NCI-H748 (cell line): ENCODE results near the gene GALNT2.

Experiments
- DNase-seq: peaks from one replicate; lab custom pipeline; 2025; ENCODE audit not compliant: unreplicated experiment; lab: John Stamatoyannopoulos, UW

The GALNT2 gene

DNA sequence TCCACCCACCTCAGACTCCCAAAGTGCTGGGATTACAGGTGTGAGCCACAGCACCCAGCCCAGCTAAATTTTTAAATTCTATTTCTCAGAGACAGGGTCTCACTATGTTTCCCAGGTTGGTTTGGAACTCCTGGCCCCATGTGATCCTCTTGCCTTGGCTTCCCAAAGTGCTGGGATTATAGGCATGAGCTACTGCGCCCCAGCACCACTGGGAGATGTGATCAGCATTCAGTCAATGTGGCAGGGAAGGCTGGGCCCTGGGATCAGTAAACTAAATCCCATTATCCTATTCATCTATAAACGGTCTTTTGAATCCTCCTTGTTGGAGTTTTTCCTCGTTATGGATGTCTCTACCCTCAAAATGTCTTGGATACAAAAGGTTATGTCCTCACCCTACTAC is 245.6 kb downstream of the GALNT2 start:
- DNase-seq = no peak

DNA sequence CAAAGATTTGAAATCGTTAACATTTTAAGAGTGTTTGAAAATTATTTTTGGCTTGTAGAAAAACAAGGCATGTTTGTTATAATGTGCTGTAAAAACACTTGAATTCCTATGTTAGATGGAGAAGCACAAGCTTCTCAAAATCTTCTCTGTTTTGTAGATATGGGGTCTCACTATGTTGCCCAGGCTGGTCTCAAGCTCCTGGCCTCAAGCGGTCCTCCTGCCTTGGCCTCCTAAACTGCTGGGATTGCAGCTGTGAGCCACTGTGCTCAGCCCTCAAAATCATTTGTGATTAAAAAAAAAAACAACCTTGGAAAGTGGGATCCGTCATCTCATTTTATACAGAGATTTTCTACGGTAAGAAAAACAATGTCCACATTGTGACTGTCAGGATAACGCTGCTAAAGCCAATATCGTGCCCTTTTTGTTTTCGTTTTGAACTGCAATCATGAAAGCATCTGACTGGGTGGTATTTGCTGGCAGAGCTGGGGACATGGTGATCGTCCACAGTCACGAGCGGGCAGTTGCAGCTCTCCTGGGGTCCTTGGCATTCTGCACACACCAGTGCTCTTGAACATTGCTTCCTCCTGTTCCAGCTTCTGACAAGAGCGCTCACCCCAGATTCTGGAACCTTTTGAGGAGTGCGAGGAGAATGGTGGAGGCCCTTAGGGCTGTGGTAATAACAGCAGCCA is 246.6 kb downstream of the GALNT2 start:
- DNase-seq = no peak

DNA sequence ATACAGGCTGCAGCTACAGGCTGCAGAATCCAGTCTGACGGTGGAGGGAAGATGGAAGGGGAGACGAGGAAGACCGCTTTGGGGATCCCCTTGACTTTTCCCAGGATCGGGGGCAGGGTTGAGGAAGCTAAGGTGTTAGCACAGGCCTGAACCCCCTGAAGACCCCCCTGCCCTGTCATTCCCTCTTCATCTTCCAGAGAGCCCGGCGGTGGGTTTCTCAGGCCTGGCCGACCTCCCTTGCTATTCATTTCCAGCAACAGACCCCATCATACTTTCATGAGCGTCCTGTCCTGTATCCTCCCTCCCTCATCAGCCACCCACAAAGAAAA is 247.1 kb downstream of the GALNT2 start:
- no peak for DNase-seq

GRCh38 chr1:230315099-230315498 is 248.1 kb downstream of the GALNT2 start:
- no peak for DNase-seq

DNA sequence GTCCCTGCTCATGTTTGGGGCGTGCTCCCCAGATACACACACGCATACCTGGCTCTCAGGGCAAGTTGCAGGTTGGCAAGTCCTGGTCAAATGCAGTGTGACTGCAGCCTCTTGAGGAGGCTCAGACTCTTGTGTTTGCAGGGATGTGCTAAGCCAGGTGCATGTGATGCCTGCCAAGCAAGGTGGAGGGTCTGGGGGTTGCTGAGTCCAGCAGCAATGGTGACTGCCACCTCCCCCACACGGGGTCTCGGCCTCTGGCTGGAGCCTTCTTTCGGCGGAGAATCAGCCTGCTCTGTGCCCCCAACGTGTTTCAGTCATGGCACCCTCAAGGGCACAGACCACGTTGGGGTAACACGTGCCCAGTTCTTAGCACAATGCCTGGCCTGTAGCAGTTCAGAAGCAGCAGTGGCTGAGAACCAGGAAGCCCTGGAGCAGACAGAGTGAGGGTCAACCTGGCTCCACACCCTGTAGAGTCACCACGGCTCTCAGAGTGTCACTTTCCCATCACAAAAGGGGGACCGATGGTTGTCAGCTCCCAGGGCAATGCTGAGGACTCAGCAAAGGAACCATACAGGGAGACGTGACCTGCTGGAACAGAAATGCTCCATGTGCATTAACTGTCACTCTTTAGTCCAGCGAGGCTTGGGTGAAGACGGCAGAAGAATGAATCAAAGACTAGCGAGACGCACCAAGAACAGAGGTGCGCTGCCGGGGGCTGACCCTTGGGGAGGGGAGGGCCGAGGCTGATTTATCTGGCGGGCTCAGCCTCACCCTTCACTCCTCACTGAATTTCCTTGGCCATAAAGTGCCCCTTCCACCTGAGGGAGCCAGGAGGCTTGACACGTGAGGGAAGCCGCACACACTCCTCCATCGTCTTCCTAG is 250.1 kb downstream of the GALNT2 start:
- DNase-seq = no peak

GRCh38 chr1:230317823-230318819 is 251.1 kb downstream of the GALNT2 start:
- no peak for DNase-seq

- DNase-seq = no peak
Observed at GRCh38 chr1:230319014-230319747, 252.1 kb downstream of the GALNT2 start.

DNA sequence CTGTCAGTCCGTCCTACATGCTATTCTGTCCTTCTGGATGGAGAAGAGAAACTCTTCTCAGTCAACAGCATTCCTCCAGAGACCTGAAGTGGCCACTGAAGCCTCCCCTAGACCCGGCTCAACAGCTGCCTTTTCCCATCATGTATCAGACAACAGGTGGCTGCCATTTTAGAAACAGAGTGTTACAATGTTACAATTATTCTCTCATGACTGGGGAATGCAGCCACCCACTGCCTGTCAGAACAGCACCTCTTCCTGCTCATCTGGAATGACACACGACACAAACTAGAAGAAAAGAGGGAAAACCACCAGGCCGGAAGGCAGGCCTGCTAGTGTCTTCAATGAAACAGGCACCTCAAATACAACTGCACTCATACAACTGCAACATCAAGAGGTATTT is 253.8 kb downstream of the GALNT2 start:
- no peak for DNase-seq

DNA sequence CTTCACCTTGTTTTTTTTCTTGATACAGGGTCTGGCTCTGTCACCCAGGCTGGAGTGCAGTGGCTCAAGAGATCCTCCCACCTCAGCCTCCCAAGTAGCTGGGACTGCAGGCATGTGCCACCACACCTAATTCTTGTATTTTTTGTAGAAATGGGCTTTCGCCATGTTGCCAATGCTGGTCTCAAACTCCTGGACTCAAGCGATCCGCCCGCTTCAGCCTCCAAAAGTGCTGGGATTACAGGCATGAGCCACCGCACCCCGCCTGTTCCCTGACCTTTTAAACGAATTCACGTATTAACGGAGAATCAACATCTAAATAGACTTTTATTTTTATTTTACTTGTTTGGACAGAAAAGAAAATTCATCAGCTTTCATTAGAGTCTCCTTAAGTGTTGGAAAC is 254.3 kb downstream of the GALNT2 start:
- no peak for DNase-seq

DNA sequence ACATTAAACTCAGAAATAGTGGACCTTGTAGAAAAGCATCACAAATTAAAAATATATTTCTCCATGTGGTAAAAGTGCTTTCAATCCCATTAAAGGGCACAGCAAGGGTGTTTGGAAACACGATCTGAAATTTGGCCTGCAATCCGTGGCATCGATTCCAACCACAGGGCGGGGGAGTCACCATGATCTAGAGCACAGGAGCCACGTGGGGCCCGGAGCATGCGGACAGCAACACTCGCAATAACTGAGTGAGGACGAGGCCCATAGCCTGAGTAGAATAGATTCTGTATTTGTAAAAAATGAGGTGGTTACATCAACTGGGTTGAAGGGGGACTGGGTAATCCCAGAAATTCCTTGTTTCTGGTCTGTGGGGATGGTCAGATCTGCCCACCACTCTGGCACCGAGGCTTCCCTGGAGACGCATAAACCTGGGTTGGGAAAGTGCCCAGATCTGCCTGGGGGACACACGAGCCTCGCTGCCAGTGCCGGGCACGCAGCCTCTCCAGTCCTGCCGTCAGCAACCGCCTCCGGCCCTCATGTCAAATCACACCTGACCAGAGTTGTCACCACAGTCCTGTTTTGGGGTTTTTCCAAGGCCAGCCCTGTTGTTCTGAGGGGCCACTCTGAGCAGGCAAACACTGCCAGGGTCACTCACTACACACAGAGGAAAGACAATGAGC is 254.8 kb downstream of the GALNT2 start:
- DNase-seq = no peak

DNA sequence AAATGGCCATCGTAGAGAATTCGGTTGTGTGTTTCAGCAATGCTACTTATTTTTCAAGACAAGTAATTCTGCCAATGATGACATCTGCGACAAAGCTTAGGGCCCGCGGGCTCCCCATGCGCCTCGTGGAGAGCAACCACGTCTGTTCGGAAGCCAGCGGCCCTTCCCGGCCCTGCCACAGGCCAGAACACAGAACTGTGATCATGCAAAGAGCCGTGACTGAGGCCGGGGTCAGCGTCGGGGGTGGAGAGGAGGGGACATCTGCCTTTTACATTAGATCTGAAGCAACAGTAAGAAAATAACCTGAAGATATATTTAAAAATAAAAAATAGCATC is 255.4 kb downstream of the GALNT2 start:
- no peak for DNase-seq

DNA sequence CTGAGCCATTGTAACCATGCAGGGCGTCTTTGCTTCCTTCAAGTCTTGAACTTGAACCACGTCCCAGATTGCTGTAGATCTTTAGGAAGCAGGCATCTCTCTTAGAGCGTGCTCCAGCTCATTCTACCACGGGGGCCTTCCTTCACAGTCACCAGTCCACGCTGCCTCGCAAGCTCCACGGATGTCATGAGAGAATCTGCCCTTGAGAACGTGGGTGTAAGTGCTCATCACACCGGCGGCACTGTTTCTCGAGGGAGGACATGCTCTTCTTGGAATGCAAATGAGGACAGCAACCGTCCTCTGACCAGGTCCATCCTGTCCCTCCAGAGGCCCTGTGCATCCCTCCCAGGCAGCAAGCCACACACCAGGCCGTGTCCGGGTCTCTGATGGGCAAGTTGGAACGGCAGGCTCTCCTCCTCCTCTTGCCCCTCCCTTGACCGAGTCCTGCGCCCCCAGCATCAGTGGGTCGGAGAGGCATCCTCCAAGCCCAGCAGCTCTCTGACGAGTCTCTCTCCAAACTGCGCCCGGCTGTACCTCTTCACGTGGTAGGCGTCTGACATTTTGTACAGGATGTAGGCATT is 256.0 kb downstream of the GALNT2 start:
- no peak for DNase-seq

GRCh38 chr1:230323686-230324085 is 256.6 kb downstream of the GALNT2 start:
- no peak for DNase-seq

DNA sequence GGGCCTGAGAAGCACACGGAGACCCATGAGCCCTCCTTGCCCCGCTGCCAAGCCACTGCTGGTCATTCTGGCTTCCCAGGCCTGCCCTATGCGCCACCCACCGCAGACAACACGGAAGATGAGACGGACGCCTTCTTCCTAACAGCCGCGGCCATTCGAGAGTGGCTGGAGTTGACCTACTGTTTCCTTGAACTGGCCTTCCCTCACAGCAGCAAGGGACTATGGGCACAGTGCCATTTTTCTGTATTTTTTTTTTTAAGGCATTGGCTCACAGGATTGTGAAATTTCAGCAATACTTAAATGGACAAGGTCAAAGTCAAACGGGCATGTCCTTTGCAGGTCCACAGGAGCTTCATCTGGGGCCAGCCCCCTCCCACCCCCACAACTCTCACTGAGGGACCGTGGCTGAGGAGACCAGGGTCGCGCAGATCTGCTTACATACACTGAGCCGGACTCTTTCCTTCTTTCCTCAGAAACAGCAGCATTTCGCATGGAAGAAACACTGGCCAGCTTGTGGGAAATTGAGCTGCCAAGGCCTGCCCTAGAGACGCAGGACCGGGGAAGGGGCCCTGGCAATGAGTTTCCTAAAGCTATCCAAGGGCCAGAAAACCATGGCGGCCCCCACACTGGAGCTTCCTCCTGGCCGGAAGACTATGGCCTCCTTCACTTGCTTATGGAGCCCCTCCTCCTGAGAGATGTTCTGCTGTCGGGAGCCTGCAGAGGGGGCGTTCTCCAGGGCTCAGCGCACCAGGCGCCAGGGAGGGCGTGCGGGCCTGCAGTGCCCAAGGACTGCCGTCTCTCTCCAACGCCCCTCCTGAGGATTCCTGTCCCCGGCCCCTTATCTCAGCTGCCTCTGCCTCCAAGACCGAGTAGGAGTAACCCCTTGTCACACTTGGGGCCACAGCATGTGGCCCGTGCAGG is 260.2 kb downstream of the GALNT2 start:
- no peak for DNase-seq

- DNase-seq = no peak
Observed at GRCh38 chr1:230327892-230328284, 260.9 kb downstream of the GALNT2 start.

DNA sequence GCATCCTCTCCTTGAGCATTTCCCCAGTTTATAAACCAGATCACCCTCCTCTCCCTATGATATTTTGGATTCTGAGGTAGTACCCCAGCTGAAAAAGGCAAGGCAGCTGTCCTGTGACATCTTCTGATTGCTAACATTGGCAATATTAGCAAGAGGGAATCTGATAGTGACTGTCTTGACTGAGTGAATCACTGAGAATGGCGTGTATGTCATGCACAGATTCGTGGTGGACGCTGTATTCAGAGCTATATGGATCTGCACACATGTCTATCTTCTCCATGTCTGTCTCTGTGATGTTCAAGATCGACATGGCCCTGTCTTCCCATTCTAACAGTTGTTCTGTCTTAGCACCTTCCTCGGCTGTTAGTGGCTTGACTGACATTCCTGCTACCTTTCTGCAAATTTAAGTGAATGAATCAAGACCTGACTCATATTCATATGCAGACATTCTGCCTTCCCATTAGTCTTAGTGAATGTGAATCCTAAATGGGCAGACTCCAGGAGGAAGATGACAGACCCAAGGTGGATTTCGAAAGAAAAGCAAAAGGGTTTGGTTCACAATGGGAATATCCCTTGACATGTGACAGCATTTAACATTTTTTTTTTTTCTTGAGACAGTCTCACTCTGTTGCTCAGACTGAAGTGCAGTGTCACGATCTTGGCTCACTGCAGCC is 261.4 kb downstream of the GALNT2 start:
- no peak for DNase-seq

GRCh38 chr1:230330157-230330556 is 263.1 kb downstream of the GALNT2 start:
- no peak for DNase-seq
